Mesothelial cell of epicardium (in vitro differentiated cells): ENCODE results near the gene TEX48. TPM values are rescaled to one million over a fixed set of nuclear protein-coding genes. Genes with fewer than 3 reads are reported as not detected.

Experiments used
- DNase-seq, 2 experiments: peaks; one replicate each; pipeline ENCODE4 v3.0.0; 2021; ENCODE audit warnings: low spot score in 2 of 2; ENCODE audit not compliant: unreplicated experiment in 2 of 2
- H3K27ac Mint-ChIP-seq: 2 replicates; pipeline ENCODE4 v1.8.0; 2021; ENCODE audit warnings: mixed read lengths
- H3K27me3 Mint-ChIP-seq: 2 replicates; pipeline ENCODE4 v1.8.0; 2021; ENCODE audit warnings: low read depth, mixed read lengths
- H3K36me3 Mint-ChIP-seq: 2 replicates; pipeline ENCODE4 v1.8.0; 2021; ENCODE audit warnings: mixed read lengths
- H3K4me1 Mint-ChIP-seq: 2 replicates; pipeline ENCODE4 v1.8.0; 2021; ENCODE audit warnings: mixed read lengths
- H3K4me3 Mint-ChIP-seq: 2 replicates; pipeline ENCODE4 v1.8.0; 2021; ENCODE audit warnings: mild to moderate bottlenecking, moderate library complexity, mixed read lengths
- H3K9me3 Mint-ChIP-seq: 2 replicates; pipeline ENCODE4 v1.8.0; 2021; ENCODE audit warnings: mixed read lengths
- CTCF ChIP-seq: fragments of 200-600 bp; sonication (generic); IDR thresholded peaks from one replicate; pipeline ENCODE4 v1.5.0; 2021; ENCODE audit warnings: antibody characterized with exemption; ENCODE audit not compliant: unreplicated experiment
- total RNA-seq: library from RNA; stranded (reverse); gene quantifications from 3 replicates; pipeline ENCODE4 v1.2.1, GENCODE V29; 2021

Gene TEX48
- total RNA-seq: not detected in 3 replicates

- peak in 1 of 2 experiments; percentile 48 for DNase-seq
- no peak within 1 kb of the TSS for H3K27ac Mint-ChIP-seq
These were observed at the start of gene TEX48 for GRCh38 chr9:114681594-114682332. Gene TEX48, minus strand, starts transcription at chr9:114682192. Its CDS starts 10,469 bp downstream, at chr9:114671723.

GRCh38 chr9:114731701-114732100 is 49.7 kb upstream of the TEX48 start:
- Mint-ChIP-seq H3K9me3 (no peaks in the 10 kb centered on the region), H3K4me3 (no peak overlapping the region), H3K27ac (no peak overlapping the region), H3K36me3 (no peaks in the 10 kb centered on the region), H3K4me1 (peaks cover 13% of the 10 kb centered on the region), H3K27me3 (no peaks in the 10 kb centered on the region)
- no peak for DNase-seq
- TF ChIP-seq CTCF: no peak

More at GRCh38 chr9:114681594-114682332, at the start of gene TEX48:
- Mint-ChIP-seq H3K36me3 (no peaks in the 10 kb centered on the region), H3K4me1 (peaks cover 39% of the 10 kb centered on the region), H3K9me3 (peaks cover 4% of the 10 kb centered on the region), H3K27me3 (no peaks in the 10 kb centered on the region), H3K4me3 (no peak within 1 kb of the TSS)
- peak; percentile 37 for TF ChIP-seq CTCF

GRCh38 chr9:114729706-114730105 is 47.7 kb upstream of the TEX48 start:
- Mint-ChIP-seq H3K4me3 (no peak overlapping the region), H3K27ac (no peak overlapping the region), H3K27me3 (no peaks in the 10 kb centered on the region), H3K4me1 (peaks cover 14% of the 10 kb centered on the region), H3K9me3 (no peaks in the 10 kb centered on the region), H3K36me3 (no peaks in the 10 kb centered on the region)
- DNase-seq: no peak
- TF ChIP-seq CTCF: no peak

GRCh38 chr9:114725930-114726329 is 43.9 kb upstream of the TEX48 start:
- TF ChIP-seq CTCF: no peak
- peaks cover 20% of the 10 kb centered on the region for H3K4me1 Mint-ChIP-seq
- no peak overlapping the region for H3K4me3 Mint-ChIP-seq
- no peaks in the 10 kb centered on the region for H3K9me3 Mint-ChIP-seq
- H3K27ac Mint-ChIP-seq: peak overlapping the region; percentile 49
- H3K27me3 Mint-ChIP-seq: peaks cover 8% of the 10 kb centered on the region
- no peaks in the 10 kb centered on the region for H3K36me3 Mint-ChIP-seq
- no peak for DNase-seq

GRCh38 chr9:114724744-114725143 is 42.8 kb upstream of the TEX48 start:
- Mint-ChIP-seq H3K4me3 (no peak overlapping the region), H3K27me3 (peaks cover 8% of the 10 kb centered on the region)
- no peak for TF ChIP-seq CTCF

More at GRCh38 chr9:114724744-114725143, 42.8 kb upstream of the TEX48 start:
- peaks cover 20% of the 10 kb centered on the region for H3K4me1 Mint-ChIP-seq
- H3K27ac Mint-ChIP-seq: no peak overlapping the region
- H3K9me3 Mint-ChIP-seq: no peaks in the 10 kb centered on the region
- DNase-seq: no peak
- H3K36me3 Mint-ChIP-seq: no peaks in the 10 kb centered on the region
